Left colon (tissue), 2 donors: ENCODE measurements around the gene STK32A. TPM values are rescaled to one million over a fixed set of nuclear protein-coding genes. Genes with fewer than 3 reads are reported as not detected.
"Not testable (repeated sequence)": the region's sequence is repeated elsewhere in the genome, so short reads cannot be mapped to it uniquely, and the experiment has no call there.

Experiments
- ATAC-seq: fragments of 200-7000 bp; cut with Tn5 transposase; one replicate; pipeline ENCODE4 v1.9.1; 2020; ENCODE audit warnings: mild to moderate bottlenecking, moderate library complexity
- DNase-seq, 2 donors: peaks; one replicate each; pipeline ENCODE4 v3.0.0-alpha.2; 2020
- intact Hi-C, 2 donors: fragments of 100-400 bp; cut with DNase I in 1 of 2; cut with micrococcal nuclease in 1 of 2; formaldehyde crosslinking; loops; one replicate each; pipeline versions ENCODE4 v1.11.2 to v1.14.0; 2022; cut with DNase I, micrococcal nuclease
- total RNA-seq, 2 donors: library from RNA; stranded (reverse); fragmentation: NEBNext Ultra II Directional; extraction: Animal tissue kit (Norgen Biotek cat#: 25700); gene quantifications; one replicate each; pipeline ENCODE4 v1.2.1, GENCODE V29; 2021
- donor health status: DM: no; HTN: no; CAD: no.
- donor health status: DM: yes; HTN: yes; CAD: no.

STK32A gene
- total RNA-seq, 2 donors from 2014 or later, result 0.06 to 0.64 TPM

- DNase-seq, ATAC-seq, intact Hi-C loops: not testable (repeated sequence)
These were observed 8.4 kb downstream of the STK32A start for GRCh38 chr5:147243238-147243637.

DNA sequence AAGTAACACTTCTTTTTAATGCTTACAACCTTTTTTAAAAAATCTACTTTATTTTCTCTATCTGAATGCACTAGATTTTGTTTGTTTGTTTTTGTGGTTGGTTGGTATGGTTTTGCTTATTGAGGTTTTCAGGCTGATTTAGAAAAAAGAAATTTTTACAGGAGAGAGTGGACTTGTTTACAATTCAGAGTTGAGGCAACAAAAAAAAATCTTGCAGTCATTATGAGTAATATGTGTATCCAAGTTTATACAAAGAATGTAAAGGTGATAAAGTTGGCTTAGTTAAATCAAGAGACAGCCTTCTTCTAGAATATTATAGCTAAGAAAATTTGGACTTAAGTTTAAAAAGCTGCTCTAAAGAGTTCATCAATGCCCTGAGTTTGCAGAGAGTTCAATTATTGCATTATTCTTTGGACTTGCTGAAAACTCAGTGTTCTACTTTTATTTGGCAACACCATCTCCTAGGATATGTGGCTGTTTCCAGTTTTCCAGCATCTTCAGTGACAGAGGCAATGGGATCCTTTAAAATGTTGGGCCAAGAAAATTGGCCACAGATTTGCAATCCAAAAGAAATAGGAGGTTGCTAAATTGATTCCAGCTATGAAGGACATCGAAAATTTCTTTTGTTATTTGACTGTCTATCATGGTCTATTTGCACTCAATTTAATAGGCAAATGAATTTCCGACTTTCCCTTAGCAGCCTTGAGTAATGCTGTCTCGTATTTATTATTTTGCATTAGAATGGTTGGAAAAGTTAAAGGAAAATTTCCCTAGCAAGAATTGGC, 10.7 kb downstream of the STK32A start:
- intact Hi-C loops, result no loop called here
- ATAC-seq, result no peak
- DNase-seq, result no peak

- ATAC-seq (no peak), DNase-seq (no peak)
- intact Hi-C loops, result no loop called here
These were observed 13.7 kb downstream of the STK32A start for GRCh38 chr5:147248561-147248960.

- intact Hi-C loops, result no loop called here
- DNase-seq (no peak), ATAC-seq (no peak)
These were observed 25.0 kb downstream of the STK32A start for GRCh38 chr5:147259837-147260236.

- ATAC-seq (no peak), DNase-seq (no peak)
- intact Hi-C loops, result no loop called here
These were observed 32.4 kb downstream of the STK32A start for GRCh38 chr5:147267082-147267832.

DNA sequence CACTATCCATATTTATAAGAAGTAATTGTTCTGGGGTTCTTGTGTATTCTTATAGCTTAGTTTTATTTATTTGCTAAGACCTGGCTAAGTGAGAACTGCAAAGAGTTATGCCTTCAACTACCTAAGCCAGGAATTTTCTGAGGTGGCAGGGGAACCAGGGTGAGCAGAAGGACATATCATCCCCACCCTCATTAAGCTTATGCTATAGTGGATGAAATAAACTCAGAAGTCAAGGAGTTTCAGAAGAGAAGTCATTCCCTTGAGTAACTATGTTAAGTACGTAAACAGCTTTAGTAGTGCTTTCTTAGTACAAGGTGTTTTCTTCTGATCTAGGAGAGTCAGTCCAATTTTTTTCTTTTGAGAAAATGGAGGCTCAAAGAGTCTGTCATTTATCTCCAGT, 41.7 kb downstream of the STK32A start:
- intact Hi-C loops, result no loop called here
- no peak for DNase-seq
- no peak for ATAC-seq

DNA sequence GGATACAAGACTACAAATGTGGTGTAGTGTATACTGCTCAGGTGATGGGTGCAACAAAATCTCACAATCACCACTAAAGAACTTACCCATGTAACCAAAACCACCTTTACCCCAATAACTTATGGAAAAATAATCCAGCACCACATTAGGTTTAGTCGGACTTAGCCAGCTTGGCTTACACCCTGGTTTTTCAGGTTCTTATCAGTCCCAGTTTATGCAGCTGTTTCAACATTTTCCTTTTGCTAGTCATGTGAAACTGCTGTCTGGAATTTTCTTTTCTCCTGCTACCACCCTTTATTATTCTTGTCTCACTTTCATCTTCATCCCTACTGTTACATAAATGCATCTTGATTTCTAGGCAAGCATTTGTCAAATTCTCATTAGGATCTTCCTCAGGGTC, 51.5 kb downstream of the STK32A start:
- no peak for DNase-seq
- intact Hi-C loops, result no loop called here
- no peak for ATAC-seq

GRCh38 chr5:147287110-147287509, 52.3 kb downstream of the STK32A start:
- ATAC-seq (no peak), DNase-seq (no peak)
- intact Hi-C loops, result no loop called here

DNA sequence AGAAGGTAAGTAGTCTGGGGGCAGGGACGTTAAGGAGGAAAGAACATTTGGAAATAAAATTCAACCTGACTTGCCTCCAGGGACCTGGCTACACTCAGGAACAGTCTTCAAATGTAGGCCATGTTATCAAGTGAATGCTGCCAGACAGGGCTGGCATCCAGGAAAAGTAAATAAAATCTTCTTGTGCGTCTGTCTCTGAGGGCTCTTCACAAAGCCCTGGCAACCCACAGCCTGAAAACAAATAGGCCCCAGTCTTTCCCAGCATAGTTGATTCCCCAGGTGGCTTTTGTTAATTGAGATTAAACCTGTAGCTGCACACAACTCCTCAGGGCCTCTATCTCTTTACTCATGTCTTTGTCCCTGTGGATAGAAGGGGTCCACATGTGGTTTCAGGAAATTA, 55.4 kb downstream of the STK32A start:
- DNase-seq (no peak), ATAC-seq (no peak)
- intact Hi-C loops, result no loop called here

DNA sequence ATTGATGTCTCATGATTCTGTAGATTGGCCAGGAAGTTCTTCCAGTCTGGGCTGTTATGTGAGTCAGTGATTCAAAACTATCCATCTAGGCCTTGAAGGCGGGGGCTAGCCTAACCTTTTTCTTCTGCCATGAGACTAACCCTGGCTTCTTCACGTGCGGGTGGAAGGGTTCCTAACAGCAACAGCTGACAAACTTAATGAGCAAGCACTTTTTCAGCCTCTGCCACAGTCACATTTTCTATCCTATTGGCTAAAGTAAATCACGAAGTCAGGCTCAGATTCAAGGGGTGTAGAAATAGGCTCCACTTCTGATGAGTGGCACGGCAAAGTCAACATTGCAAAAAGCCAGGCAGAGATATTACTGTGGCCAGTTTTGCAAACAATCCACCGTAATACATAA, 68.4 kb downstream of the STK32A start:
- intact Hi-C loops, result no loop called here
- ATAC-seq, result no peak
- no peak for DNase-seq

GRCh38 chr5:147303976-147304375, 69.2 kb downstream of the STK32A start:
- DNase-seq (no peak), ATAC-seq (peak; percentile 68)
- intact Hi-C loops, result no loop called here

DNA sequence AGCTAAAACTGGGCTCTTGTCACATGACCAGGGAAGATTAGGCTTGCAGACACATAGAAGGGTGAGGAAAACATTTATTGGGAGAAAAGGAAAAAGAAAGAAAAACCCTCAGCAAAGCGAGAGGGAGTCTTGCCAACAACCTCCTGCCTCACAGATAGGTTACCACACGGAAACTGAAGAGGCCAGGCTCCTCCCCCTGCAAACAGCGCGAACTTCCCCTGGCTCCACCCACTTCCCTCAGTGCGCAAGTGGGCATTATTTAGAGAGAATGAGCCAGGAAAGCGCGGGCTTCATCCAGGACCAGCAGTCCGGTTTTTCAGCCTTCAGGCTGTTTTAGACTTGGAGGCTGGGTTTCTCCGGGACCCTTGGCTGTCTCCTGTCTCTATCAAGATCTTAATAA, 70.3 kb downstream of the STK32A start:
- no peak for DNase-seq
- no peak for ATAC-seq
- intact Hi-C loops, result no loop called here

GRCh38 chr5:147306351-147306750, 71.5 kb downstream of the STK32A start:
- no peak for ATAC-seq
- DNase-seq, result no peak
- intact Hi-C loops, result no loop called here

GRCh38 chr5:147307170-147307569, 72.3 kb downstream of the STK32A start:
- ATAC-seq, result no peak
- intact Hi-C loops, result no loop called here
- no peak for DNase-seq

DNA sequence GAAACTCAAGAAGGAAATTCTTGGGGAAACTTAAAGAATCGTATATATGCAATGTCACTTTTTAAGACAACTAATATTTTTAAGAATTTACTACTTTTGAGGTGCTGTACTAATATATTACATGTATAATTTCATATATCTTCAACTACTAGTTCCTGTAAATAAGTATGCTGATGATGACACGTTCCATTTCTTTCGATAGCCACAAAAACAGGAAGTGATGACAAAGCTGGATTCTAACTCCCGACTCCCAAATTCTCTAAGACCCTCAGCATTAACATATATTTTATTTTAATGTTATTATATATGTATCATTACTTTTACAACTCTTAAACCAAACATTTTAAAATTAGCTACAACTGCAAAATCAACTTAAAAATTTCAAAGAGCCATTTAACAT, 74.8 kb downstream of the STK32A start:
- DNase-seq (no peak), ATAC-seq (no peak)
- intact Hi-C loops, result no loop called here

DNA sequence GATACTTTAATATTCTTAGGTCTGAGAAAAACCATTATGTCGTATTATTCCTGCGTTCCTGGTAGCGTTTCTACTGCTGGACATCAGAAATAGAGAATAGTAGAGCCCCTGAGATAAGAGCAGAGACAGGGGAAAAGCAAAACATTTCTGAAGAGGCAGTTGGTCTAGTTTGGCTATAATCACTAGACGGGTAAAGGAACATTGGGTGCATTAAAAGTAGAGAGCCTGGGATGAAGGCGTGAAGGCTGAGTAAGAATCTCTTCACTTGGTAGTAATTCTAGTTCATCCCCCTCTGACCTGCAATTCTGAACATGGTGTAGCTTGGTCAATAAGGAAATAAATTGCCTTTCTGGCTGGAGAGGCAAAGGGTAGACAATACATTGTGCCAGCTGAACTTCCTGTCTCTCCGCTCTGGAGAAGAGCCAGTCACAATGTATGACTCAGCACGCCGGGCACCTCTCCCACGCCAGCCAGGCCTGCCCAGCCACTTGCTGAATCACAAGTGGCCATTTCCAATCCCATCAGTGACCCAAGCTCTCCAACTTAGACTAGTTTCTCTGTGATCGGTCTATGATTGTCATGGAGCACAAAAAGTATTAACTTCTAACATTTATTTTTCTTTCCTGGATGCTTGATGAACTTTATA, 75.4 kb downstream of the STK32A start:
- ATAC-seq (peak; percentile 100), DNase-seq (peak; percentile 80 to 89)
- intact Hi-C loops, result no loop called here

DNA sequence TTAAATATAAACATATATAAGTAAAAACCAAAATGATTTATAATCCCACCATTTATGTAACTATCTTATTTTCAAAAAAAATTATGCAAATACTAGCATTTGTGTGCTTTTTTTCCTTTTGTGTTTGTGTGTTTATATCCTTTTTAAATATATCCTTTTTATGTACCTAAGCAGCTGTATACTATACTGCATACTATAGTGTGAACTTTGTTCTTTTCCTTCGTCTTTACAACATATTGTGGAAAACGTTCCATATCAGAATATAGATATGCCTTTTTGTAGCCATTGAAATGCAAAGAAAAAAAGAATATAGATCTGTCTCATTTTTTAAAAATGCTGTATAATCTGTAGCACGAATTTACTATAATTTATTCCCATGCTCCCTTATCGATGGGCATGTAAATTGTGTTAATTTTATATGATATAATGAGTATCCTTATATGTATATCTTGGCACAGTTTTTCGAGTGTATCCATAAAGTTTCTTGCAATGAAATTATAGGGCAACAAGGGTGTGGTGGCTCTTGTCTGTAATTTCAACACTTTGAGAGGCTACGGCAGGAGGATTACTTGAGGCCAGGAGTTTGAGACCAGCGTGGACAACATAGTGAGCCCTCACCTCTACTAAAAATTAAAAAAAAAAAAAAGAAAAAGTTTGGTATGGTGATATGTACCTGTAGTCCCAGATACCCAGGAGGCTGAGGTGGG, 83.3 kb downstream of the STK32A start:
- ATAC-seq (peak; percentile 95), DNase-seq (no peak)
- intact Hi-C loops, result no loop called here

- no peak for ATAC-seq
- intact Hi-C loops, result no loop called here
- no peak for DNase-seq
These were observed 86.7 kb downstream of the STK32A start for GRCh38 chr5:147321569-147321968.

- intact Hi-C loops, result no loop called here
- DNase-seq (no peak), ATAC-seq (no peak)
These were observed 92.6 kb downstream of the STK32A start for GRCh38 chr5:147327421-147327820.
